Mucosa of gallbladder (tissue), 1 donor: ENCODE data around the gene TBCD. TPM values are rescaled to one million over a fixed set of nuclear protein-coding genes. Genes with fewer than 3 reads are reported as not detected.

ENCODE experiments used
- DNase-seq: peaks from one replicate; pipeline ENCODE4 v3.0.0-alpha.2; 2020; ENCODE audit warnings: low spot score
- total RNA-seq: library from RNA; stranded (reverse); gene quantifications from one replicate; pipeline ENCODE4 v1.2.1, GENCODE V29; 2021
- donor health status: DM: no; HTN: no; CAD: no.

TBCD gene
- total RNA-seq, 1 donor from 2014 or later, result 96.5 TPM

GRCh38 chr17:82831041-82831817 lies 79.4 kb downstream of the TBCD start:
- DNase-seq, result no peak

DNA sequence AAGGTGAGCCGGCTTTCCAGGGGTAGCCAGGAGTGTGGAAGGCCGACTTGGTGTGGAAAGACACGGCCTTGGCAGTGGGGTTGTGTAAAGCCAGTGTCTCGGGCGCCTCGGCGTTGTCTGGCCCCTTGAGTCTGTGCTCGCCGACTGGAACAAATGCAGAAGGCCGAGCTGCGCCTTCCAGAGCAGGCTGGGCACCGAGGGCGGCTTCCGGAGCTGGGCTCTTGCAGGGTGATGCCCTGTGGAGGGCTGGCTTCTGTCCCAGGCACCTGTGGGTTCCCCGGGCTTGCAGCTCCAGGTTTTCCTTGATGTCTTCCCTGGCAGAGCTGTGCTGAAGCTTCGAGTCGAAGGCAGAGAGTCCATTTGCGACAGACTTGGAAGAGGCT lies 79.9 kb downstream of the TBCD start:
- no peak for DNase-seq

- no peak for DNase-seq
These were observed 80.5 kb downstream of the TBCD start for GRCh38 chr17:82832411-82832810.

- no peak for DNase-seq
These were observed 81.1 kb downstream of the TBCD start for GRCh38 chr17:82832881-82833475.

- no peak for DNase-seq
These were observed 83.3 kb downstream of the TBCD start for GRCh38 chr17:82835122-82835521.

- no peak for DNase-seq
These were observed 84.1 kb downstream of the TBCD start for GRCh38 chr17:82835766-82836512.

- DNase-seq, result no peak
These were observed 85.0 kb downstream of the TBCD start for GRCh38 chr17:82836823-82837357.

- no peak for DNase-seq
These were observed 85.9 kb downstream of the TBCD start for GRCh38 chr17:82837586-82838320.

GRCh38 chr17:82838386-82839063 lies 86.7 kb downstream of the TBCD start:
- peak; percentile 59 for DNase-seq

DNA sequence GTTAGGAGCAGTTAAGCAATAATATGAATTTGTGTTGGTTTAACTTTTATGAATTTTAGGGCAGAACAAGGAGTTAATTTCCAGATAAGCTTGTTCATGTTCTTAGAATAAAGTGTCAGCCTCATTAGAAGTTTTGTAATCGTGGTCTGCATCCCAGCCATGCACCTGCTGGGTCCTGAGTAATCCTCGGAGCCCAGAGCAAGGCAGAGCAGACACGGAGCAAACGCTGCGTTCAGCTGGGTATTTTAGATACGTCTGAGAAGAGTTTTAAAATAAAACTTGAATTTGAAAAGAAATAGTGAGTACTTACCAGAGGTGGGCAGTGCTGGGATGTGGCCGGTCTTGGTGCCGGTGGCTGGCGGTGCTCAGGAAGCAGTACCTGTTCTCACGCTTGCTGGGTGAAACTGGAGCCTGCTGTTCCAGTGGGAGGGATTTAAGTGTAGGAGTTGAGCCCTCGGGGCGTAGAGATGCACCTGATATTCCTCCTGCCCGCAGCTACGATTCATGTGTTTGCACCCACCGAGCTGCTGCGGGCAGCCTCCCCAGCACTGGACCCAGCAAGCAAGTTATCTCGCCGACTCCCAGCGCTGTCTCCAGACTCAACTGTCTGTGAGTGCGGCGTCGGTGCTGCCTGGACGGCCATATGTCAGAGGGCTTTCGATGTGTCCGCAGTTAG lies 87.9 kb downstream of the TBCD start, which contains the start of gene ZNF750:
ZNF750 (minus strand) TSS at position 406 of the 676 bp plus-strand sequence. CDS start 7,568 bp downstream, outside the sequence.
- DNase-seq, result no peak

GRCh38 chr17:82840431-82840831 lies 88.6 kb downstream of the TBCD start:
- no peak for DNase-seq

DNA sequence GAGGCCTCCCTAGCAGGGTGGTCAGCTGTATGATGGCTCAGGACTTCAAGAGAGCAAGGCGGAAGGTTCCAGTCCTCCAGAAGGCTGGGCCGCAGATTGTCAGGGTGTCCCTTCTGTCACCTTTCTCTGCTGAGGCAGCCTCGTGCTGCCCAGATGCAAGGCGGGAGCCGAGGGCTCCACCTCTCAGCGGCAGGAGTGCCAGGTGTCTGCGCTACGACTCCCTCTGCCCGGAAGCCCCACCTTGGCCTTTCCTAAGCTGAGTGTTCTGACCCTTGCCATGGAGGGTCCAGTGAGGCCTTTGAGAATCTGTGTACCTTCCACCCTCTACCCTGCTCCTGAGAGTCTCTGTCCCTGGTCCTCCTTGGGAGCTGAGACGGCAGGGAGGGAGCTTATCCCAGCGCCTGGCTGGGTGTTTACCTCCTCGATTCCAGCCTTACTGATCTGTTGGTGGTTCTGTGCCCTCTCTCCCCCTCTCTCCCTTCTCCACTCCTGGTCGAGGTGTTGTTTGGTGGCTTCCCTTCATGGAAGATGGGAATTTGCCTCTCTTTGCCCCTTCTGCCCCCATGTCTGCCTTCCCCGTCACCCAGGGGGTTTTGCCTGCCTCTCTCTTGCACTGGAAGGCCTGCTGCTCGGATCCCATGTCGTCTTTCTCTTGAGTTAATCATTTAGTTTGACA lies 90.2 kb downstream of the TBCD start:
- DNase-seq, result no peak

- DNase-seq, result no peak
These were observed 92.2 kb downstream of the TBCD start for GRCh38 chr17:82843904-82844680.

GRCh38 chr17:82844796-82845162 lies 92.9 kb downstream of the TBCD start:
- DNase-seq, result no peak

- peak; percentile 45 for DNase-seq
These were observed 93.4 kb downstream of the TBCD start for GRCh38 chr17:82845163-82845807.

- no peak for DNase-seq
These were observed 94.3 kb downstream of the TBCD start for GRCh38 chr17:82846061-82846691.

- DNase-seq, result peak; percentile 46
These were observed 96.2 kb downstream of the TBCD start for GRCh38 chr17:82848022-82848592.
